GM18505 (cell line): ENCODE measurements around the gene CKMT2.

Source experiments
- ATAC-seq: cut with Tn5 transposase; IDR thresholded peaks from one replicate; pipeline ENCODE4 v1.9.1; 2021; ENCODE audit not compliant: unreplicated experiment
- POLR2A ChIP-seq: IDR thresholded peaks from 4 replicates; pipeline ENCODE4 v1.6.1; 2011; ENCODE audit warnings: borderline replicate concordance; ENCODE audit not compliant: insufficient read depth, insufficient read length; ENCODE audit errors: extremely low read depth

CKMT2 gene

GRCh38 chr5:81313278-81313677 is 80.2 kb downstream of the CKMT2 start:
- no peak for TF ChIP-seq POLR2A
- no peak for ATAC-seq

- ATAC-seq = no peak
- TF ChIP-seq POLR2A = no peak
These were observed 80.6 kb downstream of the CKMT2 start for GRCh38 chr5:81313686-81314085.

GRCh38 chr5:81314581-81314980 is 81.5 kb downstream of the CKMT2 start:
- ATAC-seq = no peak
- TF ChIP-seq POLR2A = no peak

- ATAC-seq = no peak
- TF ChIP-seq POLR2A = no peak
These were observed 82.2 kb downstream of the CKMT2 start for GRCh38 chr5:81315336-81315735.

GRCh38 chr5:81315830-81316229 is 82.7 kb downstream of the CKMT2 start:
- TF ChIP-seq POLR2A = no peak
- ATAC-seq = no peak
